Naive B cell (primary cell): ENCODE measurements around the gene ATXN7L2. TPM values are rescaled to one million over a fixed set of nuclear protein-coding genes. Genes with fewer than 3 reads are reported as not detected.
"Not testable (repeated sequence)": the region's sequence is repeated elsewhere in the genome, so short reads cannot be mapped to it uniquely, and the experiment has no call there.

Experiments
- ATAC-seq, 2 donors: fragments of 150-1000 bp; cut with Tn5 transposase; 2 replicates each; pipeline ENCODE4 v1.10.0; 2021; ENCODE audit warnings: low read depth in 2 of 2, mild to moderate bottlenecking in 2 of 2, moderate library complexity in 2 of 2
- DNase-seq: peaks from one replicate; pipeline ENCODE4 v3.0.0; 2022
- H3K27ac Mint-ChIP-seq, 6 donors: one replicate each; pipeline ENCODE4 v1.8.0; 2020 to 2022; ENCODE audit warnings: mild to moderate bottlenecking in 6 of 6, mixed read lengths in 6 of 6, moderate library complexity in 5 of 6, inconsistent platforms in 2 of 6
- H3K27me3 Mint-ChIP-seq, 3 donors: one replicate each; pipeline ENCODE4 v1.8.0; 2021 to 2022; ENCODE audit warnings: mixed read lengths in 3 of 3, mild to moderate bottlenecking in 1 of 3
- H3K36me3 Mint-ChIP-seq, 2 donors: one replicate each; pipeline ENCODE4 v1.8.0; 2020 to 2022; ENCODE audit warnings: mixed read lengths in 2 of 2, inconsistent platforms in 1 of 2, mild to moderate bottlenecking in 1 of 2
- H3K4me1 Mint-ChIP-seq, 3 donors: one replicate each; pipeline ENCODE4 v1.8.0; 2020 to 2022; ENCODE audit warnings: mixed read lengths in 3 of 3, inconsistent platforms in 1 of 3, mild to moderate bottlenecking in 1 of 3, moderate library complexity in 1 of 3
- H3K4me3 Mint-ChIP-seq, 8 donors: one replicate each; pipeline ENCODE4 v1.8.0; 2020 to 2022; ENCODE audit warnings: mild to moderate bottlenecking in 8 of 8, mixed read lengths in 8 of 8, moderate library complexity in 8 of 8, inconsistent platforms in 2 of 8
- H3K9me3 Mint-ChIP-seq, 7 donors: one replicate each; pipeline ENCODE4 v1.8.0; 2020 to 2022; ENCODE audit warnings: mixed read lengths in 7 of 7, mild to moderate bottlenecking in 5 of 7, inconsistent platforms in 2 of 7, moderate library complexity in 1 of 7
- polyA plus RNA-seq, 6 donors: library from polyadenylated mRNA; unstranded; fragments of 300-500 nt; fragmentation: Illumina TruSeq; gene quantifications; one replicate each; pipeline ENCODE4 v1.2.3, GENCODE V29; 2021; ENCODE audit warnings: low read depth in 6 of 6

ATXN7L2 gene
- polyA plus RNA-seq, 6 donors from 2014 or later: 3.0 to 9.2 (median 5.2) TPM

- H3K9me3 Mint-ChIP-seq: no peaks in the 10 kb centered on the region
- peaks cover 65 to 84% (median 72%) of the 10 kb centered on the region in 3 donors for H3K27me3 Mint-ChIP-seq
- peak; percentile 20 to 27 for ATAC-seq
- H3K27ac Mint-ChIP-seq: peak overlapping the region in 1 of 6 donors; percentile 24
- H3K4me3 Mint-ChIP-seq: peak overlapping the region; percentile 62 to 88 (median 72)
- H3K36me3 Mint-ChIP-seq: no peaks in the 10 kb centered on the region
- DNase-seq: no peak
- H3K4me1 Mint-ChIP-seq: peaks cover 3 to 14% (median 10%) of the 10 kb centered on the region in 3 donors
These were observed 16.4 kb upstream of the ATXN7L2 start for GRCh38 chr1:109467301-109467777.

- DNase-seq (no peak), ATAC-seq (no peak)
- no peaks in the 10 kb centered on the region for H3K36me3 Mint-ChIP-seq
- no peaks in the 10 kb centered on the region for H3K9me3 Mint-ChIP-seq
- peaks cover 66 to 84% (median 72%) of the 10 kb centered on the region in 3 donors for H3K27me3 Mint-ChIP-seq
- no peak overlapping the region for H3K27ac Mint-ChIP-seq
- peaks cover 3 to 14% (median 10%) of the 10 kb centered on the region in 3 donors for H3K4me1 Mint-ChIP-seq
- H3K4me3 Mint-ChIP-seq: peak overlapping the region in 3 of 8 donors; percentile 66 to 87 (median 75)
These were observed 15.6 kb upstream of the ATXN7L2 start for GRCh38 chr1:109468061-109468460.

GRCh38 chr1:109468903-109469302 lies 14.8 kb upstream of the ATXN7L2 start:
- H3K4me1 Mint-ChIP-seq: peaks cover 3 to 14% (median 10%) of the 10 kb centered on the region in 3 donors
- DNase-seq: no peak
- H3K27ac Mint-ChIP-seq: no peak overlapping the region
- no peak overlapping the region for H3K4me3 Mint-ChIP-seq
- peaks cover 66 to 84% (median 76%) of the 10 kb centered on the region in 3 donors for H3K27me3 Mint-ChIP-seq
- no peaks in the 10 kb centered on the region for H3K9me3 Mint-ChIP-seq
- no peaks in the 10 kb centered on the region for H3K36me3 Mint-ChIP-seq
- ATAC-seq: no peak

GRCh38 chr1:109470245-109470644 lies 13.5 kb upstream of the ATXN7L2 start:
- no peak for ATAC-seq
- no peak for DNase-seq
- Mint-ChIP-seq H3K4me1 (peaks cover 3 to 12% (median 10%) of the 10 kb centered on the region in 3 donors), H3K9me3 (no peaks in the 10 kb centered on the region), H3K36me3 (no peaks in the 10 kb centered on the region), H3K27me3 (peaks cover 63 to 80% (median 73%) of the 10 kb centered on the region in 3 donors), H3K4me3 (no peak overlapping the region), H3K27ac (no peak overlapping the region)

GRCh38 chr1:109472779-109473178 lies 10.9 kb upstream of the ATXN7L2 start:
- DNase-seq: no peak
- Mint-ChIP-seq H3K27me3 (peaks cover 68 to 87% (median 85%) of the 10 kb centered on the region in 3 donors), H3K4me1 (no peaks in the 10 kb centered on the region), H3K27ac (no peak overlapping the region), H3K4me3 (no peak overlapping the region), H3K36me3 (no peaks in the 10 kb centered on the region), H3K9me3 (peaks cover 0 to 2% (median 0%) of the 10 kb centered on the region in 7 donors)
- no peak for ATAC-seq

GRCh38 chr1:109473284-109474057 lies 10.2 kb upstream of the ATXN7L2 start:
- not testable (repeated sequence) for ATAC-seq, H3K9me3 Mint-ChIP-seq, H3K4me1 Mint-ChIP-seq, H3K27ac Mint-ChIP-seq, DNase-seq, H3K36me3 Mint-ChIP-seq
- peaks cover 66 to 87% (median 85%) of the 10 kb centered on the region in 3 donors for H3K27me3 Mint-ChIP-seq
- H3K4me3 Mint-ChIP-seq: peak overlapping the region in 1 of 8 donors; percentile 41

GRCh38 chr1:109474697-109475096 lies 9.0 kb upstream of the ATXN7L2 start:
- no peak for DNase-seq
- H3K27me3 Mint-ChIP-seq: peaks cover 69 to 92% (median 92%) of the 10 kb centered on the region in 3 donors
- peaks cover 0 to 2% (median 0%) of the 10 kb centered on the region in 7 donors for H3K9me3 Mint-ChIP-seq
- H3K27ac Mint-ChIP-seq: no peak overlapping the region
- no peak overlapping the region for H3K4me3 Mint-ChIP-seq
- no peak for ATAC-seq
- no peaks in the 10 kb centered on the region for H3K36me3 Mint-ChIP-seq
- no peaks in the 10 kb centered on the region for H3K4me1 Mint-ChIP-seq

GRCh38 chr1:109475261-109475660 lies 8.4 kb upstream of the ATXN7L2 start:
- ATAC-seq: no peak
- Mint-ChIP-seq H3K27ac (no peak overlapping the region), H3K4me1 (no peaks in the 10 kb centered on the region)

GRCh38 chr1:109476825-109477224 lies 6.9 kb upstream of the ATXN7L2 start:
- DNase-seq (no peak), ATAC-seq (no peak)
- H3K4me1 Mint-ChIP-seq: no peaks in the 10 kb centered on the region
- no peaks in the 10 kb centered on the region for H3K36me3 Mint-ChIP-seq
- peaks cover 70 to 90% (median 88%) of the 10 kb centered on the region in 3 donors for H3K27me3 Mint-ChIP-seq
- no peak overlapping the region for H3K4me3 Mint-ChIP-seq
- H3K9me3 Mint-ChIP-seq: peaks cover 0 to 2% (median 0%) of the 10 kb centered on the region in 7 donors
- H3K27ac Mint-ChIP-seq: no peak overlapping the region

More at GRCh38 chr1:109475261-109475660, 8.4 kb upstream of the ATXN7L2 start:
- Mint-ChIP-seq H3K27me3 (peaks cover 70 to 92% (median 92%) of the 10 kb centered on the region in 3 donors), H3K9me3 (peaks cover 0 to 2% (median 0%) of the 10 kb centered on the region in 7 donors), H3K36me3 (no peaks in the 10 kb centered on the region), H3K4me3 (no peak overlapping the region)
- DNase-seq: no peak

GRCh38 chr1:109477821-109478220 lies 5.9 kb upstream of the ATXN7L2 start:
- ATAC-seq: no peak
- Mint-ChIP-seq H3K4me1 (peaks cover 2 to 4% (median 2%) of the 10 kb centered on the region in 3 donors), H3K27ac (no peak overlapping the region), H3K4me3 (no peak overlapping the region), H3K9me3 (peaks cover 0 to 2% (median 0%) of the 10 kb centered on the region in 7 donors), H3K27me3 (peaks cover 64 to 81% (median 78%) of the 10 kb centered on the region in 3 donors), H3K36me3 (no peaks in the 10 kb centered on the region)
- DNase-seq: no peak

GRCh38 chr1:109478806-109479205 lies 4.9 kb upstream of the ATXN7L2 start:
- peaks cover 58 to 72% (median 70%) of the 10 kb centered on the region in 3 donors for H3K27me3 Mint-ChIP-seq

GRCh38 chr1:109479311-109479710 lies 4.4 kb upstream of the ATXN7L2 start:
- Mint-ChIP-seq H3K27ac (no peak overlapping the region), H3K9me3 (peaks cover 0 to 2% (median 0%) of the 10 kb centered on the region in 7 donors), H3K4me1 (peaks cover 11 to 14% (median 14%) of the 10 kb centered on the region in 3 donors), H3K27me3 (peaks cover 56 to 71% (median 68%) of the 10 kb centered on the region in 3 donors), H3K36me3 (no peaks in the 10 kb centered on the region), H3K4me3 (no peak overlapping the region)
- ATAC-seq (no peak), DNase-seq (no peak)

More at GRCh38 chr1:109478806-109479205, 4.9 kb upstream of the ATXN7L2 start:
- H3K4me3 Mint-ChIP-seq: no peak overlapping the region
- H3K36me3 Mint-ChIP-seq: no peaks in the 10 kb centered on the region
- DNase-seq: no peak
- no peak for ATAC-seq
- H3K27ac Mint-ChIP-seq: peak overlapping the region in 1 of 6 donors; percentile 4
- H3K9me3 Mint-ChIP-seq: peaks cover 0 to 2% (median 0%) of the 10 kb centered on the region in 7 donors
- H3K4me1 Mint-ChIP-seq: peaks cover 9 to 11% (median 10%) of the 10 kb centered on the region in 3 donors

- Mint-ChIP-seq H3K27ac (no peak overlapping the region), H3K4me3 (peak overlapping the region in 1 of 8 donors; percentile 13), H3K9me3 (peaks cover 0 to 2% (median 0%) of the 10 kb centered on the region in 7 donors), H3K4me1 (peaks cover 17 to 20% (median 20%) of the 10 kb centered on the region in 3 donors), H3K36me3 (no peaks in the 10 kb centered on the region), H3K27me3 (peaks cover 50 to 65% (median 62%) of the 10 kb centered on the region in 3 donors)
- DNase-seq (no peak), ATAC-seq (no peak)
These were observed 3.8 kb upstream of the ATXN7L2 start for GRCh38 chr1:109479901-109480300.
